Right lobe of liver (tissue), 6 donors: ENCODE measurements around the gene TFRC. TPM values are rescaled to one million over a fixed set of nuclear protein-coding genes. Genes with fewer than 3 reads are reported as not detected.

Experiments used
- ATAC-seq, 4 donors: fragments of 200-7000 bp; cut with Tn5 transposase; one replicate each; pipeline ENCODE4 v1.9.1; 2020; ENCODE audit warnings: mild to moderate bottlenecking in 4 of 4, moderate library complexity in 4 of 4
- DNase-seq, 3 donors: peaks; one replicate each; pipeline ENCODE4 v3.0.0-alpha.2; 2020
- H3K27ac ChIP-seq, 3 donors: fragments of 200-600 bp; one replicate each; pipeline ENCODE4 v1.8.0; 2022
- H3K27me3 ChIP-seq, 2 donors: fragments of 200-600 bp; one replicate each; pipeline ENCODE4 v1.8.0; 2022
- H3K36me3 ChIP-seq, 4 donors: fragments of 200-600 bp; sonication (generic) in 1 of 4; one replicate each; pipeline versions ENCODE4 v1.5.1 to v1.8.0; 2017 to 2022; ENCODE audit warnings: control low read depth in 1 of 4
- H3K4me1 ChIP-seq, 4 donors: fragments of 200-600 bp; sonication (generic) in 1 of 4; one replicate each; pipeline versions ENCODE4 v1.5.1 to v1.8.0; 2017 to 2022; ENCODE audit warnings: control low read depth in 1 of 4
- H3K4me3 ChIP-seq, 3 donors: fragments of 200-600 bp; one replicate each; pipeline ENCODE4 v1.8.0; 2022
- H3K9me3 ChIP-seq, 4 donors: fragments of 200-600 bp; sonication (generic) in 1 of 4; one replicate each; pipeline versions ENCODE4 v1.5.1 to v1.8.0; 2017 to 2022; ENCODE audit warnings: control low read depth in 1 of 4
- CTCF ChIP-seq, 4 donors: fragments of 200-600 bp in 3 of 4; fragments of 450-650 bp in 1 of 4; IDR thresholded peaks; one replicate each; pipeline versions ENCODE4 v1.5.1 to v1.8.0; 2016 to 2022; ENCODE audit warnings: antibody characterized with exemption in 4 of 4, mild to moderate bottlenecking in 2 of 4
- POLR2A ChIP-seq: fragments of 450-650 bp; IDR thresholded peaks from one replicate; pipeline ENCODE4 v1.6.1; 2017; ENCODE audit warnings: antibody characterized with exemption, mild to moderate bottlenecking
- WGBS: methylation state at CpG from one replicate; pipeline ENCODE4 v1.1.6; 2018; ENCODE audit warnings: low coverage, low lambda C conversion rate; ENCODE audit not compliant: insufficient coverage; ENCODE audit errors: missing lambda C conversion rate; 5-methylcytosine and 5-hydroxymethylcytosine counted together
- intact Hi-C, 2 donors: fragments of 100-400 bp; cut with DNase I; formaldehyde crosslinking; loops; one replicate each; pipeline versions ENCODE4 v1.11.2 to v1.14.1; 2022
- long read RNA-seq: library from polyadenylated mRNA; unstranded; transcript quantifications from one replicate; pipeline ENCODE4 v2.0.0, GENCODE V29; 2019
- total RNA-seq, 6 experiments: library from RNA; depleted of rRNA in 2 of 6; stranded (reverse); fragments of >200 nt in 2 of 6; fragmentation: NEBNext Ultra II Directional in 3 of 6; extraction: Animal tissue kit (Norgen Biotek cat#: 25700) in 3 of 6; gene quantifications; one replicate each; pipeline versions ENCODE4 v1.1.0 to v1.2.4, GENCODE V29; 2016 to 2023
- donor health status: DM: no; HTN: yes; CAD: no.
- donor health status: DM: no; HTN: no; CAD: no.
- donor health status: DM: no; HTN: no; CAD: no.
- donor health status: DM: no; HTN: yes; CAD: no.
- donor health status: DM: no; HTN: yes; CAD: no.

The TFRC gene
- 100 to 1,000 TPM in 1 of 6 experiments, 10 to 100 TPM in 5; 20.5 to 132 (median 70.7) TPM for total RNA-seq
- long read RNA-seq, full-length matches to known transcripts = 1 of 8 reads
- long read RNA-seq, partial matches to known transcripts = 2 of 8 reads
- long read RNA-seq, other reads (novel, unspliced or antisense) = 5 of 8 reads

- H3K9me3 ChIP-seq = no peaks in the 10 kb centered on the region
- H3K36me3 ChIP-seq = peaks cover 0 to under 1% (median 0%) of the 10 kb centered on the region in 4 donors
- intact Hi-C loops = loop anchor here in 1 of 2 donors (10.0 kb wide), 1 partner anchor 63 kb away; no protein-coding TSS in a partner anchor
- ATAC-seq (peak; percentile 90 to 96 (median 92)), DNase-seq (peak; percentile 97)
- TF ChIP-seq POLR2A = peak; percentile 99
- TF ChIP-seq CTCF (IDR thresholded peaks at IDR 0.05) = no peak
- H3K27ac ChIP-seq = peak within 1 kb of the TSS; percentile 96 to 98 (median 97)
- no peaks in the 10 kb centered on the region for H3K27me3 ChIP-seq
- H3K4me3 ChIP-seq = peak within 1 kb of the TSS; percentile 87 to 99 (median 97)
- peaks cover 0 to 20% (median 4%) of the 10 kb centered on the region in 4 donors for H3K4me1 ChIP-seq
- WGBS = 0% methylated on average over 16 of the region's 67 CpGs
Measured at GRCh38 chr3:196081834-196082618, at the start of gene TFRC. Gene TFRC (minus strand): TSS chr3:196082090. CDS start chr3:196077099, 4,991 bp downstream.

- no peaks in the 10 kb centered on the region for H3K27me3 ChIP-seq
- H3K9me3 ChIP-seq = no peaks in the 10 kb centered on the region
- ATAC-seq = no peak
- no peaks in the 10 kb centered on the region for H3K4me1 ChIP-seq
- no peak for DNase-seq
- TF ChIP-seq CTCF (IDR thresholded peaks at IDR 0.05) (no peak), POLR2A (no peak)
- H3K36me3 ChIP-seq = no peaks in the 10 kb centered on the region
- no peak overlapping the region for H3K27ac ChIP-seq
- WGBS = 96% methylated on average over 7 of the region's 21 CpGs
- intact Hi-C loops = no loop called here
- H3K4me3 ChIP-seq = no peak overlapping the region
Measured at GRCh38 chr3:196128172-196128843, 46.4 kb upstream of the TFRC start.

GRCh38 chr3:196127308-196128040 is 45.6 kb upstream of the TFRC start:
- peak in 2 of 4 donors; percentile 25 to 35 for ATAC-seq
- TF ChIP-seq POLR2A (no peak), CTCF (IDR thresholded peaks at IDR 0.05) (no peak)

GRCh38 chr3:196124608-196125007 is 42.7 kb upstream of the TFRC start:
- Histone ChIP-seq H3K36me3 (no peaks in the 10 kb centered on the region), H3K4me1 (peaks cover 0 to 3% (median 0%) of the 10 kb centered on the region in 4 donors), H3K4me3 (no peak overlapping the region), H3K27ac (no peak overlapping the region), H3K27me3 (no peaks in the 10 kb centered on the region), H3K9me3 (no peaks in the 10 kb centered on the region)
- DNase-seq (no peak), ATAC-seq (no peak)
- 94% methylated on average over 3 of the region's 5 CpGs for WGBS
- intact Hi-C loops = no loop called here
- TF ChIP-seq CTCF (IDR thresholded peaks at IDR 0.05) = no peak
- no peak for TF ChIP-seq POLR2A

More at GRCh38 chr3:196127308-196128040, 45.6 kb upstream of the TFRC start:
- WGBS = 49% methylated on average over 7 of the region's 12 CpGs
- no peak for DNase-seq
- Histone ChIP-seq H3K27ac (no peak overlapping the region), H3K4me3 (no peak overlapping the region), H3K9me3 (no peaks in the 10 kb centered on the region), H3K36me3 (no peaks in the 10 kb centered on the region), H3K27me3 (no peaks in the 10 kb centered on the region), H3K4me1 (no peaks in the 10 kb centered on the region)
- intact Hi-C loops = no loop called here
